Measurements from ENCODE around the gene C6orf120. TPM values are rescaled to one million over a fixed set of nuclear protein-coding genes. Genes with fewer than 3 reads are reported as not detected.
"Not testable (repeated sequence)": the region's sequence is repeated elsewhere in the genome, so short reads cannot be mapped to it uniquely, and the experiment has no call there.

Gene C6orf120
- total RNA-seq, 1 donor from 2014 or later, result 22.0 TPM

DNA sequence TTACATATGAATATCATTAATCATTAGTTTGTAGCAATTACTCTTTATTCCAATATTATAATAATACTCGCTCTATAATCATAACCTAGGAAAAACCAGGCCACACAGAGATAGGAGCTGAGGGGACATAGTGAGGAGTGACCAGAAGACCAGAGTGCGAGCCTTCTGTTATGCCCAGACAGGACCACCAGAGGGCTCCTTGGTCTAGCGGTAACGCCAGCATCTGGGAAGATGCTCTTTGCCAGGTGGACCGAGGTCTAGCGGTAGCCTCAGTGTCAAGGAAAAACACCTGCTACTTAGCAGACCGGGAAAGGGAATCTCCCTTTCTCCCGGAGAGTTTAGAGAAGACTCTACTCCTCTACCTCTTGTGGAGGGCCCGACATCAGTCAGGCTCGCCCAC is 4.8 kb upstream of the C6orf120 start:
- DNase-seq; intact Hi-C loops (cut with DNase I); H3K36me3 ChIP-seq; H3K9me3 ChIP-seq; H3K27me3 ChIP-seq; H3K27ac ChIP-seq; H3K4me3 ChIP-seq; ATAC-seq: not testable (repeated sequence)
- TF ChIP-seq, protein P1, sequence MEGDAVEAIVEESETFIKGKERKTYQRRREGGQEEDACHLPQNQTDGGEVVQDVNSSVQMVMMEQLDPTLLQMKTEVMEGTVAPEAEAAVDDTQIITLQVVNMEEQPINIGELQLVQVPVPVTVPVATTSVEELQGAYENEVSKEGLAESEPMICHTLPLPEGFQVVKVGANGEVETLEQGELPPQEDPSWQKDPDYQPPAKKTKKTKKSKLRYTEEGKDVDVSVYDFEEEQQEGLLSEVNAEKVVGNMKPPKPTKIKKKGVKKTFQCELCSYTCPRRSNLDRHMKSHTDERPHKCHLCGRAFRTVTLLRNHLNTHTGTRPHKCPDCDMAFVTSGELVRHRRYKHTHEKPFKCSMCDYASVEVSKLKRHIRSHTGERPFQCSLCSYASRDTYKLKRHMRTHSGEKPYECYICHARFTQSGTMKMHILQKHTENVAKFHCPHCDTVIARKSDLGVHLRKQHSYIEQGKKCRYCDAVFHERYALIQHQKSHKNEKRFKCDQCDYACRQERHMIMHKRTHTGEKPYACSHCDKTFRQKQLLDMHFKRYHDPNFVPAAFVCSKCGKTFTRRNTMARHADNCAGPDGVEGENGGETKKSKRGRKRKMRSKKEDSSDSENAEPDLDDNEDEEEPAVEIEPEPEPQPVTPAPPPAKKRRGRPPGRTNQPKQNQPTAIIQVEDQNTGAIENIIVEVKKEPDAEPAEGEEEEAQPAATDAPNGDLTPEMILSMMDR (IDR thresholded peaks at IDR 0.05), result peak; percentile 47
- peaks cover 11% of the 10 kb centered on the region for H3K4me1 ChIP-seq

DNA sequence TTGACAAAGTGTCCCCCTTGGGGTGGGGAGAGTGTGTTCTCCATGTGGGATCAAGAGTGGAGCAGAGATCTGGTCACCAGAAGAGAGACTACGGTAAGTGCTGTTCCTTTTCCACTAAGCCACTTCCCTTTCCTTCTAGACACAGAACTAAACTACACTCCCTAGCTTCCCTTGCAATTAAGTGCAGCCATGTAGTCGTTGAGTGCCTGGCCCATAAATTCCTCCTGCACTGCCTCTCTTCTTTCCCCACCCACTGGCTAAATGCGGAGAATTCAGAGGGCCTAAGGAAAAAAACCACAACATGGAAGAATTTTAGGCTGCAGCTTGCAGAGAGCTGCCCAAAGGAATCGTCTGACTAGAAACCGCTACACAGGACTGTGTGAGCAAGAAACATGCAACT is 1.6 kb upstream of the C6orf120 start:
- no peak for DNase-seq
- intact Hi-C loops (cut with DNase I), result no loop called here
- H3K36me3 ChIP-seq, result peaks cover 15% of the 10 kb centered on the region
- peaks cover 35% of the 10 kb centered on the region for H3K4me1 ChIP-seq
- H3K4me3 ChIP-seq, result no peak overlapping the region
- no peak overlapping the region for H3K27ac ChIP-seq
- H3K27me3 ChIP-seq, result no peaks in the 10 kb centered on the region
- H3K9me3 ChIP-seq, result no peaks in the 10 kb centered on the region
- no peak for ATAC-seq
- TF ChIP-seq, protein P1 (IDR thresholded peaks at IDR 0.05), result no peak

DNA sequence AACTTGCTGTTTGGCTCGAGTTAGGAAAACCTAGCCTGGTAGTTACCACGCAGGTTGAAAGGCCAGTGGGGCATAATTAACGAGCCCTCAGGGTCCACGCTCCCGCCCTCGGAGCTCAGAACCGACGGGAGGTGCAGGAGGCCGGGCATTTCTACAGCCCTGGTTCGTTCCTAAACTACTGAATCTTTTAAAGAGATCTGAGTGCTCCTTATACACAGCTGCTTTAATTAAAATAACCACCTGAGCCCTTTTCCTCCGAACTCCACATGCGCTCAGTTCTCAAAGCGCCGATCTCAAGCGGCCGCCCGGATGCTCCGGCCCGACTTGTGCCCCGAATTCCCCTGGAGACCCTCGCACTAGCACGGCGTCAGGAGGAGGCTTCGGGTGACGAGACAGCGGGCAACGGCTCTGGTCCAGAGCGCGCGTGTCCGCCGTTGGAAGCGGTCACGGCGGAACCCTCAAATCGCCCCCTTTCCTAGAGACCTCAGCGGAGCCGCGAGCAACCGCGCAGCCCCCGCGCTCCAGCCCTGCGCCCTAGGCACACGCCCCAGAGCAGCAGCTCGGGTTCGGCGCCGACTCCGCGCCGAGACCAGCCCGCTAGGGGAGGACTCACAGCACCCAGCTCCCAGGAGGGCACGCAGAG is 494 bp upstream of the C6orf120 start:
- intact Hi-C loops (cut with DNase I), result no loop called here
- Histone ChIP-seq H3K36me3 (peaks cover 15% of the 10 kb centered on the region), H3K4me3 (peak overlapping the region; percentile 76), H3K4me1 (peaks cover 35% of the 10 kb centered on the region), H3K27me3 (no peaks in the 10 kb centered on the region), H3K27ac (peak overlapping the region; percentile 93), H3K9me3 (no peaks in the 10 kb centered on the region)
- DNase-seq (no peak), ATAC-seq (no peak)
- TF ChIP-seq, protein P1 (IDR thresholded peaks at IDR 0.05), result no peak

DNA sequence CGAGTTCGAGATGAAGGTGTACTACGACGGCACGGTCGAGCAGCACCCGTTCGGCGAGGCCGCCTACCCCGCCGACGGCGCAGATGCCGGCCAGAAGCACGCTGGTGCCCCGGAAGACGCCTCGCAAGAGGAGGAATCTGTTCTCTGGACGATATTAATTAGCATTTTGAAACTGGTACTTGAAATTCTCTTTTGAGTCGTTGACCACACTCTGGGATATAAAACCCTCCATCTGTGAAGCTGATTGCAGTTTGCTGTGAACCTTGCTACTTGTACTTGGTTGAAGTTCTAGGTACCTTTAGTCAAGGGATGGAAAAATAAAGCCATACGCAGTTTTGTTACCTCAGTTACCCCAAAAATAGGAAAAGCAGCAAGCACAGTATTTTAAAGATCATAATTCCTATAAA is 917 bp downstream of the C6orf120 start:
- H3K36me3 ChIP-seq, result peaks cover 17% of the 10 kb centered on the region
- H3K4me3 ChIP-seq, result peak overlapping the region; percentile 76
- H3K4me1 ChIP-seq, result peaks cover 35% of the 10 kb centered on the region
- no peaks in the 10 kb centered on the region for H3K27me3 ChIP-seq
- DNase-seq, result no peak
- no peaks in the 10 kb centered on the region for H3K9me3 ChIP-seq
- intact Hi-C loops (cut with DNase I), result no loop called here
- ATAC-seq, result no peak
- peak overlapping the region; percentile 93 for H3K27ac ChIP-seq
- TF ChIP-seq, protein P1 (IDR thresholded peaks at IDR 0.05), result no peak

DNA sequence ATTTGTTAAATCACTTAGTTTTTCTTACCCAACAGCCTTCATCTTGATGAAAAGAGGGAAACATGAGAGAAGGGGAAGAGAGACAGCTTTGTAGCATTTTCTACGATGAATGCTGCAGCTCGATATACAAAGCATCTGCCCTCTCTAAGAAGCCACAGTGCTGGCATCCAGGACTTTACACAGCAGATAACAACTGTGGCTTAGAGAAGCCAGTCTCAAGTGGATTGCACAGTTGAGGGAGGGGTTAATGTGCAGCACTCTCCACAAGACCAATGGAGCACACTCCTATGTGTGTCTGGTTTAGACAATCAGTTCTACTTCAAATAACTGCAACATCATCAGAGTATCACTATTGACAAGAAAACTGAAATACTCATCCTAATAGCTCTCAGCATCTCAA is 5.8 kb downstream of the C6orf120 start:
- no peak overlapping the region for H3K4me3 ChIP-seq
- ATAC-seq (no peak), DNase-seq (no peak)
- H3K27ac ChIP-seq, result no peak overlapping the region
- TF ChIP-seq, protein P1 (IDR thresholded peaks at IDR 0.05), result no peak
- H3K36me3 ChIP-seq, result peaks cover 59% of the 10 kb centered on the region
- H3K27me3 ChIP-seq, result no peaks in the 10 kb centered on the region
- H3K9me3 ChIP-seq, result no peaks in the 10 kb centered on the region
- peaks cover 21% of the 10 kb centered on the region for H3K4me1 ChIP-seq
- intact Hi-C loops (cut with DNase I), result no loop called here

DNA sequence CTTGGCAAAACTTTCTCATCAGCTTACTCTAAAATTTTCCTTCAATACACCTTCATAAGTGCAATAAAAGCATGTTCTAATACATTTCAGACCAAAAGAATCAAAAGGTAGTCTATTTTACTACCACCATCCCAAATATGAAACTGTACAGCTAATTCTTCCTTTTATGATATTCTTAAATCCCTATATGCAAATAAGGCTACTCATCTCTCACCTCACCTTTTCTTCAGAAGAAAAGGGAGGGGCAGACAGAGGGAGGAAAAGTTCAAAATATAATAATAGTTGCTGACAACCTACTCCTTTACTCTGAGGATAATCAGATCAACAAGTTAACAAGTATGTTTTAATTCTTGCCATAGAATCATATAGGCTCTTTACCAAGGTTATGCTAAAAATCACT is 7.4 kb downstream of the C6orf120 start:
- Histone ChIP-seq H3K27me3 (no peaks in the 10 kb centered on the region), H3K4me3 (no peak overlapping the region), H3K27ac (no peak overlapping the region), H3K36me3 (peaks cover 66% of the 10 kb centered on the region), H3K9me3 (no peaks in the 10 kb centered on the region), H3K4me1 (peaks cover 6% of the 10 kb centered on the region)
- TF ChIP-seq, protein P1 (IDR thresholded peaks at IDR 0.05), result no peak
- intact Hi-C loops (cut with DNase I), result no loop called here
- DNase-seq, result no peak
- ATAC-seq, result no peak
